GM18511 (cell line): ENCODE results near the gene GSTO2.

Experiments used
- ATAC-seq: cut with Tn5 transposase; IDR thresholded peaks from one replicate; pipeline ENCODE4 v1.9.1; 2021; ENCODE audit warnings: mild to moderate bottlenecking, moderate library complexity; ENCODE audit not compliant: unreplicated experiment

Gene GSTO2

GRCh38 chr10:104253606-104254410, 15.2 kb upstream of the GSTO2 start:
- no peak for ATAC-seq

GRCh38 chr10:104254493-104255310, 14.3 kb upstream of the GSTO2 start, which contains the start of gene GSTO1:
TSS of gene GSTO1 (plus strand) at chr10:104254892. CDS start at chr10:104254929, 37 bp downstream.
- peak; percentile 84 for ATAC-seq

- peak; percentile 43 for ATAC-seq
Observed at GRCh38 chr10:104255311-104255981, 13.5 kb upstream of the GSTO2 start.

- no peak for ATAC-seq
Observed at GRCh38 chr10:104256335-104256961, 12.5 kb upstream of the GSTO2 start.

- ATAC-seq = no peak
Observed at GRCh38 chr10:104257235-104257634, 11.7 kb upstream of the GSTO2 start.

GRCh38 chr10:104258209-104258608, 10.8 kb upstream of the GSTO2 start:
- no peak for ATAC-seq

- ATAC-seq = no peak
Observed at GRCh38 chr10:104259456-104259855, 9.5 kb upstream of the GSTO2 start.

- no peak for ATAC-seq
Observed at GRCh38 chr10:104259999-104260774, 8.8 kb upstream of the GSTO2 start.

GRCh38 chr10:104260775-104261115, 8.2 kb upstream of the GSTO2 start:
- ATAC-seq = no peak

GRCh38 chr10:104262055-104262454, 6.9 kb upstream of the GSTO2 start:
- ATAC-seq = no peak

- ATAC-seq = no peak
Observed at GRCh38 chr10:104264783-104265182, 4.2 kb upstream of the GSTO2 start.

GRCh38 chr10:104267721-104268404, 1.1 kb upstream of the GSTO2 start:
- ATAC-seq = no peak

- ATAC-seq = peak; percentile 0
Observed at GRCh38 chr10:104268405-104268712, 625 bp upstream of the GSTO2 start.

GRCh38 chr10:104273286-104273685, 4.3 kb downstream of the GSTO2 start:
- no peak for ATAC-seq

- no peak for ATAC-seq
Observed at GRCh38 chr10:104273899-104274575, 5.1 kb downstream of the GSTO2 start.

- ATAC-seq = peak; percentile 94
Observed at GRCh38 chr10:104274762-104275721, 6.1 kb downstream of the GSTO2 start.

- no peak for ATAC-seq
Observed at GRCh38 chr10:104276192-104276591, 7.2 kb downstream of the GSTO2 start.

GRCh38 chr10:104277785-104278184, 8.8 kb downstream of the GSTO2 start:
- no peak for ATAC-seq
